GM21619 (cell line): ENCODE measurements around the gene SAMD4A.

Experiments
- ATAC-seq: cut with Tn5 transposase; IDR thresholded peaks from one replicate; pipeline ENCODE4 v1.9.1; 2021; ENCODE audit not compliant: unreplicated experiment

The SAMD4A gene

DNA sequence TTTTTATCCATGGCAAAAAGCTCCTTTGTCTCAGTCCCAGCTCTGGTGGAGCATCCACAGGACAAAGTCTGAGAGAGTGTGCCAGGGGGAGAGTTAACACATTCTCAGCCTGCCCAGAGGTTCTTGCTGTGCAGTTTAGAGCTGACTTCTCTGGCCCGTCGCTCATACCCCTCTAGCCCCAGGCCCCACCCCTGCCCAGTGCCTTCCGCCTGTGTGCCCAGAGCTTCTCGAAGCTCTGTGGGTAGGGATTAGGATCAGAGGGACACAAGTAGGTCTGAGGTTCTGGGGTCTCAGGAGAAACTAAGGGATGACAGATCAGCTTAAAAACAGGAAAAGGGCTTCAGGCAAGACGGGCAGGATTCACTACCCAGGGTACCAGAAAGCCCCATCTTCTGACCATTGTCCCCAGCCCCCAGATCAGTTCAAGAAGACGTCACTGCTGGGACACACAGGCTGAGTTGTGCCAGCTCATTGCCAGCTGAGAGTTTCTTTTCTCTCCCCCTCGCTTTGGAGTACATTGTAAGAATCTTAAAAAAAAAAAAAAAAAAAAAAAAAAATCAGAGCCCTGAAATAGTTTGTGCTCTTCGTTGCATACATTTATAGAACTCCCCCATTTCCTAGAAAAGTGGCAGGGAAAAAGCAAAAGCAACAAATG, 208.7 kb downstream of the SAMD4A start:
- ATAC-seq: no peak

GRCh38 chr14:54776361-54777001, 209.6 kb downstream of the SAMD4A start:
- ATAC-seq: no peak

DNA sequence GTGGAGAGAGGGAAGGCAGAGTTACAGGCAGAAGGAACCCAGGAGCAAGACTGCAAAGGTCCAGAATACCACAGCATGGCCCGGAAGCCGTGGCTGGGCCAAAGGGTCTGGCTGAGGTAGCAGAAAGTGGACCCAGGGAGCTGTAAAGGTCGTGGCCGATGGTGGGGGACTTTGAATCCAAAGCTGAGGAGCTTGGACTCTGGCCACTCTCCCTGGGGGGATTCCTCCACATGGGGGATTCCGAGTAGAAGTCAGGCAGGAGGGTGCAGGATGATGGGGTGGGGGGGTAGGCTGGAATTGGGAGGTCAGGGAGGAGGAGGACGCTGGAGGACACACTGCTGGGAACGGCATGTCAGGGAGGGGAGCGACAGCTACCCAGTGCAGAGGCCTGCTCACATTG, 210.5 kb downstream of the SAMD4A start:
- ATAC-seq: no peak

DNA sequence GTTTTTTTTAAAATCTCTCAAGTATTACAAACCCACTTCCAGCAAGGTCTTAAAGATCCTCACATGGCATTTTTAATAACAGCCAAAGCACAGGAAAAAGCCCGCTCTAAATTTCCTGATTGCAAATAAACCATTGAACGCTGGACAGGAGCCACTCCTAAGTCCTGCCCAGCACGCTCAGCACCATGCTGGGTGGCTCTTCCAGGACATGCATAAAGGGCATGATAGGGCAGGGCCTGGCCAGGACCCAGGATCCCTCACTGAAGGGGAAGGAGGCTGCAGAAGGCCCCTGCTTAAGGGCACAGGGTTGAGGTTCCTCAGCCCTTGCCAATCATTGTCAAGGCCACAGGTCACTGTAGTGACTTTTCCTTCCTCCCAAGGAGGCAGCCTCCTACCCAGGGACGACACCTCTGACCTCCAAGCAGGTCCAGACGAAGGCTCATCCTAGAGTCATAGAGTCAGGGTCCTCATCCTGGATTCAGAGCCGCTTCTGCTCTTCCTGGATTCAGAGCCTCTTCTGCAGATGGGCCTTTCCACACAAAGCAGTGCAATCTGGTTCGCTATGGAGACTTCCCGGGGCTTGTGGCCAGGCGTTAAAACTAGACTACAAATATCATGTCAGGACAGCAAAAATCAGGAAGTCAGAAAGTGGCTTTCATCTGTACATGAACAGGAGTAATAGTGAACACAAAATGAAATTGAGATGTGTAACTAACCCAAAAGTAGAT, 211.9 kb downstream of the SAMD4A start:
- no peak for ATAC-seq

- ATAC-seq: no peak
These were observed 214.2 kb downstream of the SAMD4A start for GRCh38 chr14:54781080-54781479.

- ATAC-seq: no peak
These were observed 215.2 kb downstream of the SAMD4A start for GRCh38 chr14:54781961-54782750.

DNA sequence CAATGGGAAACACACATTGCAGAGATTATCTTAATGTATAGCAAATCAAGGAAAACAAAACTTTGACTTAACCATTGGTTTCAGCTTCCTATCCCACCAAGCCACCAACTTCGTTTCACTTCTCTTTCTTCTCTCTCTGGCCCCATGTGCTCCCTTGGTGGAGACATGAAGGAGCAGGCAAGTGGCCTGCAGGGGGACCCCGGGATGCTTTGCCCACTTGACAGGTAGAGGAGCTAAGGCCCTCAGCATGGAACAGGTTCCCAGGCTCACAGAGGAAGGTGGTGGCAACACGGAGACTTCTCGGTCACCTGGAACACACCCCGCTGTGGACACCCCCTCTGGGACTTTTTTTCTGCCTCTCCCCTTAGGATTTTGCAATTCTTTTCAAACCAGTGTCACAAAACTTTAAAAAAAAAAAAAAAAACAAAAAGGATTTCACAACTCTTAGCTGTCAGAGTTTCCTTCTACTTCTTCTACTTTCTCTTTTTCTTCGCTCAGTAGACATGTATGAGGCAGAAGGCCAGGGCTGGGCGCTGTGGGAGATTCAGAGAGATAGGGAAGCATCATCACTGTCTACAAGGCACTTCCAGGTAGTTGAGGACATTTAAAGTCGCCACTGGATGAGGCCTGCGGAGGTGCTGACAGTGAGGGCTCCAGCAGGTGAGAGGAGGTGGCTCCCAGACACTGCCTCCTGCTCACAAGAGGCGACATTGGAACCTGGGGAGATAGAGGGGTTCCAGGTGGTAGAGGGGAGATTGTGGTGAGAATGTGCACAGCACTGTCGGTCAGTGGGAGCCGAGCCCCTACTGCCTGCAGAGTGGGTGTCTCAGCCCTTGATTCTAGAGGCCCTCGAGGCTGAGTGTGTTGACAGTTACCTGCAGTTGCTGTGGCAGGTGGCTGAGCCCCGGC, 216.1 kb downstream of the SAMD4A start:
- ATAC-seq: no peak

DNA sequence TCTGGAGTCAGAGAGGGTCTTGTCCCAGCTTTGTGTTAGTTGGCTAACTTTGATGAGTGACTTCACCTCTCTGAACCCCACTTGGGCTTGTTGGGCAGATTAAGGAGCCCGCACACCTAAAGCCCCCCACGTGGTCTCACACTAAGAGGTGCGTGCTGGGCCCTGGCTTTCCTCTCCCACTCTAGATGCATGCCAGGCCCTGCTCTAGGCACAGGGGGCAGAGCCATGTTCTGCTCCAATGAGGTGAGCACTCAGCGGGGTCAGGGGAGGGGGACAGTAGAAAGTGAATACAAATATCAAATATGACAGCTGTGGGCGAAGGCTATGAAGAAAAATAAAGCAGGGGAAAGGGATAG, 216.7 kb downstream of the SAMD4A start:
- no peak for ATAC-seq

GRCh38 chr14:54784060-54784459, 217.1 kb downstream of the SAMD4A start:
- ATAC-seq: no peak

DNA sequence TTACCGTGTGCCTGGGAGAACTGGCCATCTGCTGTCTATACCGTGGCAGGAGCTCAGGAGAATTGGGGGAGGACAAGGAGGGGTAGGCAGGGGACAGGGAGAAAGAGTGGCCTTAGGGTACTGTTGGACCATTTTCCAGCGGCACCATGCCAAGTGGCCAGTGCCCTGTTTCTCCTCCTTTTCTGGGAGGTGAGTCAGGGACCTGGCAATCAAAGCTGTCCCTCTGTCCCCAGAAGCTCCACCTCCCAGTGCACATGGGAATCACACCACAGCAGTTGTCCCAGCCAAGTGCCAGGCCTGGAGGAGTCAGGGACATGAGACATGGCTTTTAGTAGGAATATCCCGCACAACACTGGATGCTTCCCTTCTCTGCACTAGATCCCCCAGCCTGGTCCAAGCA, 217.7 kb downstream of the SAMD4A start:
- no peak for ATAC-seq

- no peak for ATAC-seq
These were observed 218.3 kb downstream of the SAMD4A start for GRCh38 chr14:54785136-54785777.

DNA sequence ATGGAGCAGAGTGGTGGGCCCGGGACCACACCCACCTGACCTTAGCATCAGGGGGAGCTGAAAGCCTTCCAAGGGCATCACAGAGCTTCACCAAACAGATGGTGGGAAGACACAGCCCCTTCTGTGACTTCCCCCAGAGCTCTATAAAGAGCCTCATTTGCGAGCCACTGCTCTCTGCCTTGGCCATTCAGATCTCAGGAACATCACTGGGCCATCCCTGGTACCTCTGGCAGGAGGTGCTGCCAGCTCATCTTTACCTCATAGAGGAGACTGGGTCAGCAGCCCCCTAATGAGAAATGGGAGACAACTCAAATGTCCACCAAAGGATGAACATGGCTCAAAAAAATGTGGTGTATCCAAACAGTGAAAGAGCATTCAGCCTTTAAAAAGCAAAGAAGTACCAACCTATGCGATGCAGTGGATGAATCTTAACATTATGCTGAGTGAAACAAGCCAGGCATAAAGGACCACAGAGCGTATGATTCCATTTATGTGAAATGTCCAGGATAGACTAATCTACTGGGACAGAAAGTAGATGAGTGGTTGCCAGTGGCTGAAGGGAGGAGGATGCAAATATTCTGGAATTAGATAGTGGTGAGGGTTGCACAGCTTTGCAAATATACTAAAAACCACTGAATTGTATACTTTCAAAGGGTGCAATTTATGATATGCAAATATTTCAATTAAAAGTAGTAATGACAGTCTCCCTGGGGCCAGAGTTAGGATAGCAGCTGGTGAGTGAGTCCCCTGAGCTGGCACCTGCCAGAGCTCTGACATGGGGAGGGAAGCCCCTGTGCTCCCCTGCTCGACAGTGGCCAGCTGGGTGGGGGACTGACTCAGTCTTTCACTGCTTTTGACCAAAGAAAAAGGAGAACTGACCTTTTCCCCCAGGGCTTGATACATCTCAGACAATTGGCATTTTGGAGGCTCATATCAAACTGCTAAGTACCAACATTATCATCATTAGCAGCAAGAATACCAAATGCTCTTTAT, 219.1 kb downstream of the SAMD4A start:
- no peak for ATAC-seq

GRCh38 chr14:54786838-54787237, 219.9 kb downstream of the SAMD4A start:
- ATAC-seq: no peak

DNA sequence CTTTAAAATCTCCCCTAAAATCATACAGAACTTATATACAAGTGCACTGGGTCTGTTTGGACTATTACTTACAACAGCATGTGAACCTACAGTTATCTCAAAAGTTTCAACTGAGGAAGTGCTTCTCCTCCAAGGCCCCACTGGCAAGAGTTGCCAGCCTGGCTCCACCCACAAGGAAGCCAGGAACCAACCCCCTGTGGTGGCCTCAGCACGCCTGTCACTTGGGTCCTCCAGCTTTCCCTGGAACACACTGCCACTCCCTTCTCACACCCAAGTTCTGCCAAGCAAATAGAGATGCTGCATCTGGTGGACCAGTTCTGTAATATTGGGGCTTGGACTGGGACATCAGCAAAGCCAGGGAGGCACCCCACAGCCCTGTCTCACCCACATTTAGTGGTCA, 220.3 kb downstream of the SAMD4A start:
- ATAC-seq: no peak

DNA sequence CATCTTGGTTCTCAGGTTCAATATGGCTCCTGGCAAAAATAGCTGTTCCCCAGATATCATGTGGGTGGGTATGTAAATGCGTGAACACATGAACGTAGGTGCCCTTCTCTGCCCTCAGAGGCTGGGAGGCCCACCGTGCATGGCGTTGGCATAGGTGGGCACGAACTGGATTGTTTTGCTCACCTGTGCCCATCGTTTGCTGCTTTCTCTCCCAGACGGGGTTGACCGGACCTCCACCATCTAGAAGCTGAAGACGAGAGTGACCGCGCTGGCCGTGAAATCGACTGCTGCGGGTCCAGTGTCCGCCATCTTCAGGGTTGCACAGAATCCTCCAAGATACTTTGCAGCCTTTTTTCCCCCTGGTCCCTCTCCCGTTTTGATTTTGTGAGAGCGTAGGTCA, 221.8 kb downstream of the SAMD4A start:
- ATAC-seq: no peak

- ATAC-seq: no peak
These were observed 222.2 kb downstream of the SAMD4A start for GRCh38 chr14:54789166-54789565.

DNA sequence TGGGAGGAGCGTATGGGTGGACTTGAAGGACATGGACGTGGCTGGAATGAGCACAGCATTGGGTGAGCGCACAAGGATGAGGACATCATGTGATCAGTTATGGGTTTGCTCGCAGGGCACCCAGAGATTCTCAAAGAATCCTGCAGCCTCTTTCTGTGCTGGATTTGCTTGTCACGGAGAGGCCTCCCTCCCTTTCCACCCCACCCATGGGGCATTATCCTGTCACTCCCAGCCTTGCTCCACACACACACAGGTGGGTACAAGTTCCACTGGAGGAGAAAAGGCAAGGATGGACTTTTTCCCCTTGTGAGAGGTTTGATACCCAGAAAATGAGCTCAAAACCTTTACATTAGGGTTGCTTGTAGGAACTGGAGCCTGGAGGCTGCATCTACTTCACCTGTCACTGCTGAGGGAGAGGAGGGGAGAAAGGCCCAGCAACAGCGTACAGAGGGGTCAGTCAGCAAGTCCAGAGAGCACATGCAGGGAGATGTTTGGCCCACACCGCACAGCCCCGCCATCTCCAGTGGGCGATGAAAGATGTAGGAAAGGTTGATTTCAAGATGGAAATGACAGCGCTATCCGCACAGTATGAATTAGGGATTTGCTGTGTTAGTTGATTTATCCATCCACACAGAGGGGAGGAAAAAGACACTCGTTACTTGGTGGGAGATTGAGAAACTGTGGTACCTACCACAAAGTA, 223.0 kb downstream of the SAMD4A start:
- ATAC-seq: no peak

- ATAC-seq: no peak
These were observed 224.1 kb downstream of the SAMD4A start for GRCh38 chr14:54791001-54791400.
